ENCODE measurements around the gene FNIP2. TPM values are rescaled to one million over a fixed set of nuclear protein-coding genes. Genes with fewer than 3 reads are reported as not detected.
A peak's percentile ranks its signal among the peaks of the same experiment; 100 is the strongest.
"Not testable (repeated sequence)": the region's sequence is repeated elsewhere in the genome, so short reads cannot be mapped to it uniquely, and the experiment has no call there.

The FNIP2 gene
- total RNA-seq, 1 experiment from 2014 or later = 0.56 TPM

DNA sequence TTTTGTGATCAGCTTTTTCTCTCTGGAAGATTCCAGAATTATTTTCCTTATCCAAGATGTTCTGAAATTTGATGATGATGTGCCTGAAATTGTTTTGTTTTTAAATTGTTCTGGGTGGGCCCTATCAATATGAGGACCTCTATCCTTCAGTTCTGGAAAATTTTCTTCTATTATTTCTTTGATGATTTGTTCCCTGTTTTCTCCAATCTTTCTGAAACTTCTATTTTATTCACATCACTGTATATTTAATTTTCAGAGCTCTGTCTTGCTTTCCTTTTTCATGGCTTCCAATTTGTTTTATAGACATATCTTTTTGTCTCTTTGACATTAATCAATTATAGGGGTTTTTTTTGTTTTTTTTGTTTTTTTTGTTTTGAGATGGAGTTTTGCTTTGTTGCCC lies 12.2 kb upstream of the FNIP2 start:
- DNase-seq = no peak
- Histone ChIP-seq H3K4me3 (ENCODE audit: low read length) (no peak overlapping the region), H3K27me3 (ENCODE audit: low read length) (no peaks in the 10 kb centered on the region), H3K27ac (ENCODE audit: low read length) (no peak overlapping the region), H3K4me1 (ENCODE audit: low read length) (no peaks in the 10 kb centered on the region), H3K9ac (ENCODE audit: low read length) (no peak overlapping the region), H3K36me3 (ENCODE audit: insufficient read depth, low read length) (no peaks in the 10 kb centered on the region), H3K9me2 (replicated peaks; ENCODE audit: insufficient read depth, low read length) (no peaks in the 10 kb centered on the region), H3K79me2 (ENCODE audit: low read length) (no peaks in the 10 kb centered on the region), H4K20me1 (ENCODE audit: insufficient read depth, low read depth, low read length) (no peaks in the 10 kb centered on the region), H3K4me2 (ENCODE audit: low read depth, low read length, poor library complexity, severe bottlenecking) (no peak overlapping the region), H3K9me3 (ENCODE audit: low read length) (no peaks in the 10 kb centered on the region), H2AFZ (ENCODE audit: low read length) (no peak overlapping the region)

DNA sequence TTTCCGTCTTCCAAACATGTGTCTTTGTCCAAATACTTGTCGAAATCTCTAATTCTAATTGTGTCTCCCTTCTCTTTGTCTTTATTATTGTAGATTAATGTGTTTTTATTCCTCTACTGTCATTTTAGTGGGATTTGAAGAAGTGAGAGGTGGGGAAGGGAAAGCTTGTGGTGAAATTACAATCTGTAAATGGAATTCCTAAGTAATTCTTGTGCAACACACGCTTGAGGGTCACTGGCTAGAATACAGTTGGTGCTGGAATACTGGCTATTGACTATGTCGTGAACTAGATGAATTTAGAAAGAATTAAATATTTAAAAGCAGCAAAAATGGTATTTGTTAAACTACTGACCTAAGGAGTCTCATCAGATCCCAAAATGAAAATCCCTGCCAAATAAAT lies 10.7 kb upstream of the FNIP2 start:
- Histone ChIP-seq H3K27me3 (ENCODE audit: low read length) (no peaks in the 10 kb centered on the region), H3K4me1 (ENCODE audit: low read length) (no peaks in the 10 kb centered on the region), H4K20me1 (ENCODE audit: insufficient read depth, low read depth, low read length) (no peaks in the 10 kb centered on the region), H3K4me3 (ENCODE audit: low read length) (no peak overlapping the region), H3K36me3 (ENCODE audit: insufficient read depth, low read length) (no peaks in the 10 kb centered on the region), H2AFZ (ENCODE audit: low read length) (no peak overlapping the region), H3K9me3 (ENCODE audit: low read length) (no peaks in the 10 kb centered on the region), H3K79me2 (ENCODE audit: low read length) (no peaks in the 10 kb centered on the region), H3K4me2 (ENCODE audit: low read depth, low read length, poor library complexity, severe bottlenecking) (no peak overlapping the region), H3K27ac (ENCODE audit: low read length) (no peak overlapping the region), H3K9me2 (replicated peaks; ENCODE audit: insufficient read depth, low read length) (no peaks in the 10 kb centered on the region), H3K9ac (ENCODE audit: low read length) (no peak overlapping the region)
- DNase-seq = no peak

DNA sequence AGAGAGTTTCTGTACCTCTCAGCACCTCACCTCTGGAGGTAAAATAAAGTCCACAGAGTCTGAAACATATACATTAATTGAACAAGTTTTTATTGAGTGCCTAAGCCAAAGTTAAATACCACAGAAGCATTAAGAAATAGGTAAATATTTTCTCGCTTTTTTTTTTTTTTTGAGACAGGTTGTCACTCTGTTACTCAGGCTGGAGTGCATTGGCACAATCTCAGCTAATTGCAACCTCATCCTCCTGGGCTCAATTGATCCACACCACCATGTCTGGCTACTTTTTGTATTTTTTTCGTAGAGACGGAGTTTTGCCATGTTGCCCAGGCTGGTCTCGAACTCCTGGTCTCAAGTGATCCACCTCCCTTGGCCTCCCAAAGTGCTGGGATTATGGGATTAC lies 10.1 kb upstream of the FNIP2 start:
- H3K79me2 ChIP-seq (ENCODE audit: low read length) = no peaks in the 10 kb centered on the region
- H3K9ac ChIP-seq (ENCODE audit: low read length) = no peak overlapping the region

DNA sequence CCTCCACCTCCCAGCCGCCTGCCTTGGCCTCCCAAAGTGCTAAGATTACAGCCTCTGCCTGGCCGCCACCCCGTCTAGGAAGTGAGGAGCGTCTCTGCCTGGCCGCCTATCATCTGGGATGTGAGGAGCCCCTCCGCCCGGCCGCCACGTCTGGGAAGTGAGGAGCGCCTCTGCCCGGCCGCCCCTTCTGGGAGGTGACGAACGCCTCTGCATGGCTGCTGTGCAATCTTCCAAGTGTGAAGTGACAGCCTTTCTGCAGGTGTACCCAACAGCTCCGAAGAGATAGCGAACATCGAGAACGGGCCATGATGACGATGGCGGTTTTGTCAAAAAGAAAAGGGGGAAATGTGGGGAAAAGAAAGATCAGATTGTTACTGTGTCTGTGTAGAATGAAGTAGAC lies 9.3 kb upstream of the FNIP2 start:
- not testable (repeated sequence) for H4K20me1 ChIP-seq (ENCODE audit: insufficient read depth, low read depth, low read length); H3K27me3 ChIP-seq (ENCODE audit: low read length); H3K27ac ChIP-seq (ENCODE audit: low read length); H3K4me2 ChIP-seq (ENCODE audit: low read depth, low read length, poor library complexity, severe bottlenecking); H3K36me3 ChIP-seq (ENCODE audit: insufficient read depth, low read length); H3K4me3 ChIP-seq (ENCODE audit: low read length); H3K4me1 ChIP-seq (ENCODE audit: low read length); DNase-seq; H3K9me3 ChIP-seq (ENCODE audit: low read length); H3K9ac ChIP-seq (ENCODE audit: low read length); H2AFZ ChIP-seq (ENCODE audit: low read length); H3K9me2 ChIP-seq (replicated peaks; ENCODE audit: insufficient read depth, low read length); H3K79me2 ChIP-seq (ENCODE audit: low read length)

More for the DNA sequence above, 10.1 kb upstream of the FNIP2 start:
- no peak overlapping the region for H3K27ac ChIP-seq (ENCODE audit: low read length)
- no peak overlapping the region for H3K4me3 ChIP-seq (ENCODE audit: low read length)
- H3K4me2 ChIP-seq (ENCODE audit: low read depth, low read length, poor library complexity, severe bottlenecking) = no peak overlapping the region
- no peaks in the 10 kb centered on the region for H3K9me3 ChIP-seq (ENCODE audit: low read length)
- H3K27me3 ChIP-seq (ENCODE audit: low read length) = no peaks in the 10 kb centered on the region
- H3K9me2 ChIP-seq (replicated peaks; ENCODE audit: insufficient read depth, low read length) = no peaks in the 10 kb centered on the region
- no peaks in the 10 kb centered on the region for H3K36me3 ChIP-seq (ENCODE audit: insufficient read depth, low read length)
- no peaks in the 10 kb centered on the region for H3K4me1 ChIP-seq (ENCODE audit: low read length)
- no peak for DNase-seq
- H4K20me1 ChIP-seq (ENCODE audit: insufficient read depth, low read depth, low read length) = no peaks in the 10 kb centered on the region
- H2AFZ ChIP-seq (ENCODE audit: low read length) = no peak overlapping the region

DNA sequence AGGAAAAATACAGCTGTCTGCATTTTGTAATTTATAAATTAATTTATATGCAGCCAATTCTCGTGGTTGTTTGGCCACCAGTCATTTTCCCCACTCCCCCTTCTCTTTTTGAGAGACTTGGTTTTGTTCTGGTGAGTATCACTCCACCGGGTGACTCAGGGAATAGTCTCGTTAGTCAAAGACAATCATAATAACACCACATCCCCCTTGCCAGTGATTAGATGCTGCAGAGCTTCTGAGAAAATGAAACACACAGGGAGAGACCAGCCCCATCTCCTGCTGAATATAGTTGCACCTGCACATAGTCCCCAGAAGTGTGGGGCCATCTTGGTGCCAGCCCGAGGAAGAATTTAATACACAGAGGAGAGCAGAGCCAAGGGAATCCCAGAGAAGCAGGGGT lies 8.0 kb upstream of the FNIP2 start:
- Histone ChIP-seq H3K27me3 (ENCODE audit: low read length) (no peaks in the 10 kb centered on the region), H3K9me3 (ENCODE audit: low read length) (no peaks in the 10 kb centered on the region), H3K9me2 (replicated peaks; ENCODE audit: insufficient read depth, low read length) (no peaks in the 10 kb centered on the region)

DNA sequence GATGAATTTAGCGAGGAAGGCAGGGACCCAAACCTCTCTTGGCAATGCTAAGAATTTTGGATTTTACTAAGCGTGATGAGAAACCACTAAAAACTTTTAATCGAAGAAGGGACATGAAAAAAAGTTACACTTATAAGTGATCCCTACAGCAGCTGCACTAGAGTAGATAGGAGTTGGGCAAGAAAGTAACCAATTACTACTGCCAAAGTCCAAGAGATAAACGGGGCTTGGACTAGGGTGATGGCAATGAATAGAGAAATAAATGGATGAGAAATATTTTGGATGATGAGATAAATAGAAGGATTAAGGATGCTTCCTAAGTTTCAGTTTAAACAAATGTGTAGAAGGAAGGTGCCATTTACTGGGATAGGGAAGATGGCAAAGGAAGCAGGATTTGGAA lies 6.3 kb upstream of the FNIP2 start:
- Histone ChIP-seq H3K9me3 (ENCODE audit: low read length) (no peaks in the 10 kb centered on the region), H3K27ac (ENCODE audit: low read length) (no peak overlapping the region), H3K4me3 (ENCODE audit: low read length) (no peak overlapping the region), H3K36me3 (ENCODE audit: insufficient read depth, low read length) (no peaks in the 10 kb centered on the region), H2AFZ (ENCODE audit: low read length) (no peak overlapping the region), H3K4me2 (ENCODE audit: low read depth, low read length, poor library complexity, severe bottlenecking) (no peak overlapping the region), H3K9ac (ENCODE audit: low read length) (no peak overlapping the region), H3K79me2 (ENCODE audit: low read length) (no peaks in the 10 kb centered on the region), H4K20me1 (ENCODE audit: insufficient read depth, low read depth, low read length) (no peaks in the 10 kb centered on the region), H3K9me2 (replicated peaks; ENCODE audit: insufficient read depth, low read length) (no peaks in the 10 kb centered on the region), H3K27me3 (ENCODE audit: low read length) (no peaks in the 10 kb centered on the region), H3K4me1 (ENCODE audit: low read length) (no peaks in the 10 kb centered on the region)
- DNase-seq = no peak

More for the DNA sequence above, 8.0 kb upstream of the FNIP2 start:
- Histone ChIP-seq H3K36me3 (ENCODE audit: insufficient read depth, low read length) (no peaks in the 10 kb centered on the region), H3K27ac (ENCODE audit: low read length) (no peak overlapping the region), H3K4me1 (ENCODE audit: low read length) (no peaks in the 10 kb centered on the region), H3K4me3 (ENCODE audit: low read length) (no peak overlapping the region), H4K20me1 (ENCODE audit: insufficient read depth, low read depth, low read length) (no peaks in the 10 kb centered on the region), H2AFZ (ENCODE audit: low read length) (0 out of 2 replicates have a peak overlapping the region, but pooled peaks have one; percentile 14), H3K9ac (ENCODE audit: low read length) (no peak overlapping the region), H3K79me2 (ENCODE audit: low read length) (no peaks in the 10 kb centered on the region), H3K4me2 (ENCODE audit: low read depth, low read length, poor library complexity, severe bottlenecking) (no peak overlapping the region)
- no peak for DNase-seq

DNA sequence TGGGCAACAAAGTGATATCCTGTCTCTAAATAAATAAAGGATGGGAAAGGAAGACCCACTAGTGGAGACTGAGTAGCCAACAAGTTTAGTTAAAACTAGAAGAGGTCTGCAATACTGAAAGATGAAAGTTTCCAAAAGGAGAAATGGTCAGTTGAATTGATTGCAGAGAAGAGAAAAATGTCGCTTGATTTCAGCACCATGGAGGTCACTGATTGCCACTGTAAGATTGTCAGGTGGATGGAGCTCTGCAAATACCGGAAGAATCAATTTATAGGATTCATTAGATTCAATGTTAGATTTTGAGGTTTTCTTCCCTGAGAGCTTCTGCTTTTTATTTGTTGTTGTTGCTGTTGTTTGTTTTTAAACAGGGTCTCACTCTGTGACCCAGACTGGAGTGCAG lies 5.4 kb upstream of the FNIP2 start:
- Histone ChIP-seq H3K4me3 (ENCODE audit: low read length) (no peak overlapping the region), H3K4me2 (ENCODE audit: low read depth, low read length, poor library complexity, severe bottlenecking) (no peak overlapping the region), H2AFZ (ENCODE audit: low read length) (no peak overlapping the region), H3K9me3 (ENCODE audit: low read length) (no peaks in the 10 kb centered on the region), H3K36me3 (ENCODE audit: insufficient read depth, low read length) (no peaks in the 10 kb centered on the region), H3K9me2 (replicated peaks; ENCODE audit: insufficient read depth, low read length) (no peaks in the 10 kb centered on the region), H3K9ac (ENCODE audit: low read length) (no peak overlapping the region), H3K4me1 (ENCODE audit: low read length) (0 out of 2 replicates have a peak, but pooled peaks cover 2% of the 10 kb centered on the region), H3K27ac (ENCODE audit: low read length) (no peak overlapping the region), H3K27me3 (ENCODE audit: low read length) (no peaks in the 10 kb centered on the region), H3K79me2 (ENCODE audit: low read length) (no peaks in the 10 kb centered on the region), H4K20me1 (ENCODE audit: insufficient read depth, low read depth, low read length) (no peaks in the 10 kb centered on the region)
- DNase-seq = no peak

DNA sequence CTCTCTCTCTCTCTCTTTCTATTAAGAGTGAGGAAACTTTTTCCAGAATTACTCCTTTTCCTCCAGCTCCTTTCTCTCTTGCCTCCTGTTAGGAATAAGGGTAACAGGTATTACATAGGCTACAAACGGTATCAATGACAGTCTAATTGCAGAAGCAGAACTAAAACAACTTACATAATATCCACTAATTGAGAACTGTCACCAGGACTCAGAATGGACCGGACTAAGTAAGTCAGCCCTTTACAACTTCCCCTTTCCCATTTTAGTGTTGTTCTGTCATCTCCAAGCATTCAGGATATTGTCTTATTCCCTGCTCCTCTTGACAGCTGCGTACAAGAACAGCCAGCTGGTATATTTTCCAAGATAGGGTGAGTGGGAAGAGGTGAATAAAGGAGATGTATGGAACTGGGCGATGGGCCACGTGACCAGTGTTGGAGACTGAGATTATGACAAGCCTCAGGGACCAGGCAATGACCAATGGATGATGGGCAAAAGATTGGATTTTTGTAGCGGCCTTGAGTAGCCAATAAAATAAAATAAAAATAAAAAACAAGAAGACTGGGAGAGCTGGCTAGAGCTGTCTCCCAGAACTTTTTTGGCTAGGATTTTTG lies 2.3 kb upstream of the FNIP2 start:
- H3K9me2 ChIP-seq (replicated peaks; ENCODE audit: insufficient read depth, low read length) = no peaks in the 10 kb centered on the region
- DNase-seq = no peak

More for the DNA sequence above, 2.3 kb upstream of the FNIP2 start:
- Histone ChIP-seq H3K27ac (ENCODE audit: low read length) (no peak overlapping the region), H3K9ac (ENCODE audit: low read length) (no peak overlapping the region), H2AFZ (ENCODE audit: low read length) (no peak overlapping the region), H4K20me1 (ENCODE audit: insufficient read depth, low read depth, low read length) (no peaks in the 10 kb centered on the region), H3K36me3 (ENCODE audit: insufficient read depth, low read length) (no peaks in the 10 kb centered on the region), H3K79me2 (ENCODE audit: low read length) (no peaks in the 10 kb centered on the region), H3K4me3 (ENCODE audit: low read length) (no peak overlapping the region), H3K27me3 (ENCODE audit: low read length) (no peaks in the 10 kb centered on the region), H3K4me2 (ENCODE audit: low read depth, low read length, poor library complexity, severe bottlenecking) (no peak overlapping the region), H3K9me3 (ENCODE audit: low read length) (no peaks in the 10 kb centered on the region), H3K4me1 (ENCODE audit: low read length) (0 out of 2 replicates have a peak, but pooled peaks cover 2% of the 10 kb centered on the region)

Measured in Karpas-422 (cell line).